CD4-positive, alpha-beta T cell (primary cell): ENCODE measurements around the gene LYPD6B. TPM values are rescaled to one million over a fixed set of nuclear protein-coding genes. Genes with fewer than 3 reads are reported as not detected.
A peak's percentile ranks its signal among the peaks of the same experiment; 100 is the strongest.

Source experiments
- ATAC-seq: fragments of 200-7000 bp; cut with Tn5 transposase; one replicate; pipeline ENCODE4 v1.10.0; 2022; ENCODE audit warnings: mild to moderate bottlenecking; ENCODE audit not compliant: poor library complexity
- CTCF ChIA-PET: fragments of 350-600 bp; sonication (Branson Sonifier 250); formaldehyde crosslinking; loops from one replicate; lab custom pipeline; 2021; ENCODE audit warnings: antibody characterized with exemption, inconsistent platforms; lab: Charles Lee
- POLR2A ChIA-PET: fragments of 350-600 bp; sonication (Branson Sonifier 250); formaldehyde crosslinking; loops from one replicate; lab custom pipeline; 2021; ENCODE audit warnings: antibody characterized with exemption, inconsistent platforms; lab: Charles Lee
- DNase-seq, 14 experiments: peaks; one replicate each; pipeline ENCODE4 v3.0.0-alpha.2; 2013 to 2020; ENCODE audit warnings: mixed read lengths in 2 of 14
- H3K27ac ChIP-seq, 2 donors: one replicate each; pipeline versions ENCODE4 v1.5.1 to v1.7.0; 2013; ENCODE audit warnings: low read length in 2 of 2, low read depth in 1 of 2, mild to moderate bottlenecking in 1 of 2
- H3K27me3 ChIP-seq, 2 experiments: 1 replicate in 1 of 2; 2 replicates in 1 of 2; pipeline versions ENCODE4 v1.6.1 to v1.7.0; 2013; ENCODE audit warnings: low read length in 2 of 2, control low read depth in 1 of 2, mild to moderate bottlenecking in 1 of 2, moderate library complexity in 1 of 2; ENCODE audit not compliant: insufficient read depth in 2 of 2, control insufficient read depth in 1 of 2
- H3K36me3 ChIP-seq: one replicate; pipeline ENCODE4 v1.6.1; 2013; ENCODE audit warnings: low read length, control low read depth; ENCODE audit not compliant: insufficient read depth
- H3K4me1 ChIP-seq: one replicate; pipeline ENCODE4 v1.6.1; 2013; ENCODE audit warnings: low read length, control low read depth; ENCODE audit not compliant: insufficient read depth
- H3K4me3 ChIP-seq: one replicate; pipeline ENCODE4 v1.5.1; 2013; ENCODE audit warnings: mild to moderate bottlenecking, low read length, moderate library complexity
- H3K9me3 ChIP-seq, 2 experiments: 1 replicate in 1 of 2; 2 replicates in 1 of 2; pipeline versions ENCODE4 v1.6.1 to v1.7.0; 2013; ENCODE audit warnings: low read length in 2 of 2, mild to moderate bottlenecking in 2 of 2, control low read depth in 1 of 2, moderate library complexity in 1 of 2; ENCODE audit not compliant: control insufficient read depth in 1 of 2, insufficient read depth in 1 of 2
- H3K27ac Mint-ChIP-seq: one replicate; pipeline ENCODE4 v1.8.0; 2020; ENCODE audit warnings: mixed read lengths
- H3K27me3 Mint-ChIP-seq: one replicate; pipeline ENCODE4 v1.8.0; 2021; ENCODE audit warnings: mixed read lengths
- H3K36me3 Mint-ChIP-seq: one replicate; pipeline ENCODE4 v1.8.0; 2021; ENCODE audit warnings: low read depth, mixed read lengths
- H3K4me1 Mint-ChIP-seq: one replicate; pipeline ENCODE4 v1.8.0; 2021; ENCODE audit warnings: low read depth, mixed read lengths
- H3K4me3 Mint-ChIP-seq: one replicate; pipeline ENCODE4 v1.8.0; 2020; ENCODE audit warnings: mild to moderate bottlenecking, mixed read lengths
- H3K9me3 Mint-ChIP-seq: one replicate; pipeline ENCODE4 v1.8.0; 2020; ENCODE audit warnings: mixed read lengths
- intact Hi-C, 2 experiments: fragments of 100-400 bp; cut with DNase I in 1 of 2; cut with micrococcal nuclease in 1 of 2; formaldehyde crosslinking; loops; one replicate each; pipeline versions ENCODE4 v1.15.1 to v1.9.0; 2023 to 2025; cut with DNase I, micrococcal nuclease
- total RNA-seq, 174 experiments: library from RNA in 2 of 174; stranded (reverse) in 2 of 174; gene quantifications; one replicate each; pipeline ENCODE4 v1.2.3 and lab custom pipeline; 2021 to 2026
- TF ChIP-seq, protein P1 (sequence below): fragments of 200-600 bp; IDR thresholded peaks from one replicate; pipeline ENCODE4 v1.8.0; 2022; ENCODE audit warnings: antibody characterized with exemption, mild to moderate bottlenecking

The LYPD6B gene
- total RNA-seq, 2 experiments from 2014 or later = not detected

DNA sequence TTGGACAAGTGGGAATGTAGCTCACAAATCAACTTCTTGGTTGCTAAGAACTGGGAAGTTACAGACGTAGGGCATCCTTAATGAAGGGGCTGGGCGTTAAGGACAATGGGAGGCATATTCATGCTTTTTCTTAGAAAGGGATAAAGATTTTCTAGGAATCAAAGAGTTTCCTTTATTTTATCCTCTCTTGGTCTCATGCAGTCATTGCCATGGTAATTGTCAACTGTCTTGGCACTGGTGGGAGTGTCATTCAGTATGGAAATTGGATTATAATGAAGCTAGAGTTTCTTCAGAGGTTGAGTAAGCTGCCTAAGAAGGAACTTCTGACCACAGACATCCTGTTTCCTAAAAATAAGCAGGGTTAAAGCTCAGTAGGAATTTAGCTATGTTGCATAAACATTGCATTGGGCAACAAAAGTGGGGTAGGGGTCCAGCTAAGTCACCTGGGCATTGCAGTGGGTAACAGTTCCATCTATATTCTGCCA is 114.0 kb downstream of the LYPD6B start:
- no peaks in the 10 kb centered on the region for H3K9me3 Mint-ChIP-seq
- POLR2A ChIA-PET = no interaction called here
- H3K4me3 ChIP-seq = no peak overlapping the region
- intact Hi-C loops = no loop called here
- no peak overlapping the region for H3K4me3 Mint-ChIP-seq
- ATAC-seq = no peak
- no peak overlapping the region for H3K27ac ChIP-seq
- H3K4me1 ChIP-seq = no peaks in the 10 kb centered on the region
- H3K4me1 Mint-ChIP-seq = no peaks in the 10 kb centered on the region
- no peaks in the 10 kb centered on the region for H3K36me3 ChIP-seq
- H3K27me3 Mint-ChIP-seq = peaks cover 23% of the 10 kb centered on the region
- H3K36me3 Mint-ChIP-seq = no peaks in the 10 kb centered on the region
- DNase-seq = peak in 2 of 14 experiments; percentile 4
- TF ChIP-seq, protein P1, sequence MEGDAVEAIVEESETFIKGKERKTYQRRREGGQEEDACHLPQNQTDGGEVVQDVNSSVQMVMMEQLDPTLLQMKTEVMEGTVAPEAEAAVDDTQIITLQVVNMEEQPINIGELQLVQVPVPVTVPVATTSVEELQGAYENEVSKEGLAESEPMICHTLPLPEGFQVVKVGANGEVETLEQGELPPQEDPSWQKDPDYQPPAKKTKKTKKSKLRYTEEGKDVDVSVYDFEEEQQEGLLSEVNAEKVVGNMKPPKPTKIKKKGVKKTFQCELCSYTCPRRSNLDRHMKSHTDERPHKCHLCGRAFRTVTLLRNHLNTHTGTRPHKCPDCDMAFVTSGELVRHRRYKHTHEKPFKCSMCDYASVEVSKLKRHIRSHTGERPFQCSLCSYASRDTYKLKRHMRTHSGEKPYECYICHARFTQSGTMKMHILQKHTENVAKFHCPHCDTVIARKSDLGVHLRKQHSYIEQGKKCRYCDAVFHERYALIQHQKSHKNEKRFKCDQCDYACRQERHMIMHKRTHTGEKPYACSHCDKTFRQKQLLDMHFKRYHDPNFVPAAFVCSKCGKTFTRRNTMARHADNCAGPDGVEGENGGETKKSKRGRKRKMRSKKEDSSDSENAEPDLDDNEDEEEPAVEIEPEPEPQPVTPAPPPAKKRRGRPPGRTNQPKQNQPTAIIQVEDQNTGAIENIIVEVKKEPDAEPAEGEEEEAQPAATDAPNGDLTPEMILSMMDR = no peak
- H3K9me3 ChIP-seq = no peaks in the 10 kb centered on the region
- no peak overlapping the region for H3K27ac Mint-ChIP-seq
- H3K27me3 ChIP-seq = no peaks in the 10 kb centered on the region
- CTCF ChIA-PET = no interaction called here

DNA sequence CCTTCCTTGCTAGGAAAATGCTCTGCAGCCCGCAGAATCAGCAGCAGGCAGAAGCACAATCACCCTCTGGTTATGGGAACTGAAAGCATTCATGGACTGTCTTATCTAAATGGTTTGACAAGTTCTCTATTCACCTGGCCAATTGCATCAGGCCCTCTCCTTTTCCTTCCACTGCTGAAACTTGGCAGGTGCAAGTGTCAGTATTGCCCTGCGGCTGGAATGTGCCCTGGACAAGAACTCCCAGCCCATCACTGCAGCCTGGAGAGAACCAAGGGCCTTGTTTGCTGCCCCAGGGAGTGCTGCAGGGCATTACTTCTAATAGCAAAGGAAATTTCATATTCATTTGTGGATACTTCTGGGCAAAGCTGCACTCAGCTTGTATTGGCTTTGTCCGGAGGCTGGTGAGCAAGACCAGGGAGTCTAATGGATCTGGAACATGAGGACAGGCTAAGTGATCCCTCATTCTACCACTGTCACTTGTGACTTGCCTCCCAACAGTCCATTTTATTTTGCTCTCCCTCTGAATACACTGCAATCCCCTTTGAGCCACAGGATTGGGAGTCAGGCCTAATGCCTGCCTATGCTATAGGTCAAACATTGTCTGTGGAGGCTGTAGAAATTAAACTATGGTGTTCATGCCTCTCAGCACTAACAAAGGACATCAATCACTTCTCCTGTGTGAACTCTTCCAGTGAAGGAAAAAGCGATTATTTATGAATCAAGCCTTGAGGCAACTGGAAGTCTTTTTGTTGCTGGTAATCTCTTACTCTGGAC is 116.9 kb downstream of the LYPD6B start:
- peaks cover 27% of the 10 kb centered on the region for H3K27me3 Mint-ChIP-seq
- no peak overlapping the region for H3K4me3 Mint-ChIP-seq
- H3K27ac Mint-ChIP-seq = no peak overlapping the region

DNA sequence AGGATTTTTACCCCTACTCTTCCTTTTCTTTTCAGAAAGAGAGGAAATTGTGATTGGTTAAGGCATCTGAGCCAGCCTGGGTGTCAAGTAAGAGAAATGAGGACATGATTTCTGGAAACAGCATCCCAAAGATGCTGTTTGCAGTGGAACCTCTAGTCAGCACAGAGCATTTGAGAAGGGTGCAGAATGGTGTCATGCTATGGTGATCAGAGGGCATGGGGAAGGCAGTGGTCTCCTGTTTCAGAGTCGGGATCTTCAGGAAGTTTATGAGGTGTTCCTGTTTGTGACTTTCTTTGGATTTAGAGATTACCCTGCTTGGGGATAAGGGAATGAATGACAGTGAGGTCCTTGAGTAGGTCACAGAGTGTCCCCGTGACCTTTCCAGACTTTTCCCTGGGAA is 117.5 kb downstream of the LYPD6B start:
- Mint-ChIP-seq H3K9me3 (no peaks in the 10 kb centered on the region), H3K27me3 (peaks cover 27% of the 10 kb centered on the region), H3K27ac (no peak overlapping the region), H3K4me3 (no peak overlapping the region), H3K36me3 (no peaks in the 10 kb centered on the region), H3K4me1 (peaks cover 4% of the 10 kb centered on the region)
- Histone ChIP-seq H3K4me1 (peaks cover 4% of the 10 kb centered on the region), H3K27me3 (no peaks in the 10 kb centered on the region), H3K36me3 (no peaks in the 10 kb centered on the region), H3K27ac (no peak overlapping the region), H3K4me3 (no peak overlapping the region), H3K9me3 (no peaks in the 10 kb centered on the region)
- intact Hi-C loops = no loop called here
- ATAC-seq (no peak), DNase-seq (no peak)
- TF ChIP-seq, protein P1 = no peak
- ChIA-PET POLR2A (no interaction called here), CTCF (no interaction called here)

More for the DNA sequence above, 116.9 kb downstream of the LYPD6B start:
- DNase-seq (no peak), ATAC-seq (no peak)
- Histone ChIP-seq H3K36me3 (no peaks in the 10 kb centered on the region), H3K4me1 (no peaks in the 10 kb centered on the region), H3K27ac (no peak overlapping the region), H3K27me3 (no peaks in the 10 kb centered on the region), H3K9me3 (no peaks in the 10 kb centered on the region), H3K4me3 (no peak overlapping the region)
- Mint-ChIP-seq H3K9me3 (no peaks in the 10 kb centered on the region), H3K4me1 (no peaks in the 10 kb centered on the region), H3K36me3 (no peaks in the 10 kb centered on the region)
- TF ChIP-seq, protein P1 = no peak
- CTCF ChIA-PET = no interaction called here
- intact Hi-C loops = no loop called here
- POLR2A ChIA-PET = no interaction called here
